Hepatocyte (in vitro differentiated cells): ENCODE measurements around the gene EHBP1.

Experiments used
- EZH2 ChIP-seq: fragments of 200-600 bp; sonication (generic); IDR thresholded peaks from 2 replicates; pipeline ENCODE4 v1.6.1; 2016; ENCODE audit warnings: antibody characterized with exemption, mild to moderate bottlenecking, borderline replicate concordance
- TF ChIP-seq, protein P1 (sequence below): fragments of 200-600 bp; sonication (generic); IDR thresholded peaks from 2 replicates; pipeline ENCODE4 v1.5.1; 2016; ENCODE audit warnings: antibody characterized with exemption, mild to moderate bottlenecking; ENCODE audit not compliant: poor library complexity

DNA sequence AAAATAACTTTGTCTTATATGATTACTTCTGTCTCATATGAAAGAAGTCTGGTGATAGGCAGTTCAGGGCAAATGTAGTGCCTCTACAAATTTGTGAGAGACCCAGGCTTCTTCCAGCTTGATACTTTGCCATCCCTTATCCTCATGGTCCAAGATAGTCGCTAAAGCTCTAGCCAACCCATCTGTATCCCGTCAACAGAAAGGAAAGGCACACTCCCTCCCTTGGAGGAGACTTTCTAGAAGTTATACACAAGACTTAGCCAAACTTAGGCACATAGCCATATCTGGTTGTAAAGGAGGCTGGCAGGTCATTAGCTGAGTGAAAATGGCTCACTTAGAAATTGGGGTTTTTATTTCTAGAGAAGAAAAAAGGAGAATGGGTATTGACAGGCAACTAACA, 14.3 kb upstream of the EHBP1 start:
- TF ChIP-seq, protein P1, sequence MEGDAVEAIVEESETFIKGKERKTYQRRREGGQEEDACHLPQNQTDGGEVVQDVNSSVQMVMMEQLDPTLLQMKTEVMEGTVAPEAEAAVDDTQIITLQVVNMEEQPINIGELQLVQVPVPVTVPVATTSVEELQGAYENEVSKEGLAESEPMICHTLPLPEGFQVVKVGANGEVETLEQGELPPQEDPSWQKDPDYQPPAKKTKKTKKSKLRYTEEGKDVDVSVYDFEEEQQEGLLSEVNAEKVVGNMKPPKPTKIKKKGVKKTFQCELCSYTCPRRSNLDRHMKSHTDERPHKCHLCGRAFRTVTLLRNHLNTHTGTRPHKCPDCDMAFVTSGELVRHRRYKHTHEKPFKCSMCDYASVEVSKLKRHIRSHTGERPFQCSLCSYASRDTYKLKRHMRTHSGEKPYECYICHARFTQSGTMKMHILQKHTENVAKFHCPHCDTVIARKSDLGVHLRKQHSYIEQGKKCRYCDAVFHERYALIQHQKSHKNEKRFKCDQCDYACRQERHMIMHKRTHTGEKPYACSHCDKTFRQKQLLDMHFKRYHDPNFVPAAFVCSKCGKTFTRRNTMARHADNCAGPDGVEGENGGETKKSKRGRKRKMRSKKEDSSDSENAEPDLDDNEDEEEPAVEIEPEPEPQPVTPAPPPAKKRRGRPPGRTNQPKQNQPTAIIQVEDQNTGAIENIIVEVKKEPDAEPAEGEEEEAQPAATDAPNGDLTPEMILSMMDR, result no peak
- TF ChIP-seq EZH2, result no peak
